AG10803 (cell line): ENCODE results near the gene PKP3.
"Not testable (repeated sequence)": the region's sequence is repeated elsewhere in the genome, so short reads cannot be mapped to it uniquely, and the experiment has no call there.

ENCODE experiments used
- DNase-seq: peaks from one replicate; pipeline ENCODE4 v3.0.0; 2010; ENCODE audit warnings: low read depth
- H3K4me3 ChIP-seq: 2 replicates; pipeline ENCODE4 v1.5.1; 2011; ENCODE audit warnings: mild to moderate bottlenecking, low read length, control low read depth
- TF ChIP-seq, protein P1 (sequence below): conservative IDR thresholded peaks from 2 replicates; pipeline ENCODE4 v1.5.1; 2011; ENCODE audit warnings: mild to moderate bottlenecking, low read length, control low read depth, inconsistent platforms

PKP3 gene

GRCh38 chr11:387193-387793 lies 6.7 kb upstream of the PKP3 start:
- TF ChIP-seq, protein P1, sequence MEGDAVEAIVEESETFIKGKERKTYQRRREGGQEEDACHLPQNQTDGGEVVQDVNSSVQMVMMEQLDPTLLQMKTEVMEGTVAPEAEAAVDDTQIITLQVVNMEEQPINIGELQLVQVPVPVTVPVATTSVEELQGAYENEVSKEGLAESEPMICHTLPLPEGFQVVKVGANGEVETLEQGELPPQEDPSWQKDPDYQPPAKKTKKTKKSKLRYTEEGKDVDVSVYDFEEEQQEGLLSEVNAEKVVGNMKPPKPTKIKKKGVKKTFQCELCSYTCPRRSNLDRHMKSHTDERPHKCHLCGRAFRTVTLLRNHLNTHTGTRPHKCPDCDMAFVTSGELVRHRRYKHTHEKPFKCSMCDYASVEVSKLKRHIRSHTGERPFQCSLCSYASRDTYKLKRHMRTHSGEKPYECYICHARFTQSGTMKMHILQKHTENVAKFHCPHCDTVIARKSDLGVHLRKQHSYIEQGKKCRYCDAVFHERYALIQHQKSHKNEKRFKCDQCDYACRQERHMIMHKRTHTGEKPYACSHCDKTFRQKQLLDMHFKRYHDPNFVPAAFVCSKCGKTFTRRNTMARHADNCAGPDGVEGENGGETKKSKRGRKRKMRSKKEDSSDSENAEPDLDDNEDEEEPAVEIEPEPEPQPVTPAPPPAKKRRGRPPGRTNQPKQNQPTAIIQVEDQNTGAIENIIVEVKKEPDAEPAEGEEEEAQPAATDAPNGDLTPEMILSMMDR, result 0 out of 2 replicates have a peak, but pooled peaks have one; percentile 8
- H3K4me3 ChIP-seq, result no peak overlapping the region
- no peak for DNase-seq

GRCh38 chr11:389369-389768 lies 4.6 kb upstream of the PKP3 start:
- not testable (repeated sequence) for H3K4me3 ChIP-seq, DNase-seq

GRCh38 chr11:390175-390574 lies 3.8 kb upstream of the PKP3 start:
- DNase-seq, result no peak
- TF ChIP-seq, protein P1, result no peak
- H3K4me3 ChIP-seq, result no peak overlapping the region

- no peak overlapping the region for H3K4me3 ChIP-seq
- TF ChIP-seq, protein P1, result no peak
- no peak for DNase-seq
These were observed 2.6 kb upstream of the PKP3 start for GRCh38 chr11:391117-392017.

DNA sequence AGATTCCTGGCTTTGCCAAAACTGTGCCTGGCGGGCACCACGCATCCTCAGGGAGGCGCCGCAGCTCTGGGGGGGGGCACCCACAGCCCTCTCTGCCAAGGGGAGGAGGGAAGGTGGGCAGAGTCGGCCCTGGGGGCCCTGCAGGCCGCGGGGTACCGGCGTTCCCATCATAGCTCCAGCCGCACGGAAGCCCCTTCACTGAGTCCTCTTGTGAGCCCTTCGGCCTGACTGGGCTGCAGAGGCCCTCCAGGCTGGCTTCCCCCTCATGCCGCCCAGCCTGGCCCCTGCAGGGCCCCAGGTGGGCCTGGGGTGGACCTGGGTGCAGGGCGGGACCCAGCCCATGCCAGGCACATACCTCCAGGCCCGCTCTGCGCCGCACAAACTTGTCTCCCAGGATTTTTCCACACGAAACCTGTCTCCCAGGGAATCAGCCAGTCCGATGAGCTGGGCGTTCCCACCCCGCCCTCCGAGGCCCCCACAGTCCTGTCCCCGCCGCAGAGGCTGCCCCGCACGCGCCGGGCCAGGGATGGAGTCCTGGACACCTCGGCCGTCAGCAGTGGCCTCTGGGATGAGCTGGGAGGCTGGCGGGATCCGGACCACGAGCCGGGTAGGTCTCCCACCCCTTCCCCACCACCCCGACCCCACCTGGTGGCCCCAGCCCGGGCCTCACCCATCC lies 1.8 kb upstream of the PKP3 start:
- H3K4me3 ChIP-seq, result no peak overlapping the region
- TF ChIP-seq, protein P1, result no peak

GRCh38 chr11:393219-394033 lies 583 bp upstream of the PKP3 start:
- TF ChIP-seq, protein P1, result no peak
- DNase-seq, result peak; percentile 73
- no peak overlapping the region for H3K4me3 ChIP-seq

More for the DNA sequence above, 1.8 kb upstream of the PKP3 start:
- no peak for DNase-seq
